Kidney epithelial cell (primary cell): ENCODE data around the gene SIPA1L3. TPM values are rescaled to one million over a fixed set of nuclear protein-coding genes. Genes with fewer than 3 reads are reported as not detected.

Source experiments
- DNase-seq: peaks from one replicate; pipeline ENCODE4 v3.0.0-alpha.2; 2010; ENCODE audit warnings: low read depth
- H3K27me3 ChIP-seq: 2 replicates; pipeline ENCODE4 v1.6.0; 2011; ENCODE audit warnings: low read length; ENCODE audit not compliant: control insufficient read depth, insufficient read depth
- H3K36me3 ChIP-seq: 2 replicates; pipeline ENCODE4 v1.5.1; 2011; ENCODE audit warnings: low read length; ENCODE audit not compliant: control insufficient read depth, insufficient read depth
- H3K4me3 ChIP-seq: 2 replicates; pipeline ENCODE4 v1.5.1; 2011; ENCODE audit warnings: low read depth, mild to moderate bottlenecking, control low read depth, low read length
- total RNA-seq: library from RNA; depleted of rRNA; stranded (reverse); fragments of >200 nt; gene quantifications from 2 replicates; pipeline ENCODE4 v1.2.3, GENCODE V29; 2015
- TF ChIP-seq, protein P1 (sequence below): IDR thresholded peaks from 2 replicates; pipeline ENCODE4 v1.5.1; 2011; ENCODE audit warnings: mild to moderate bottlenecking, moderate library complexity, low read length, control low read depth, inconsistent platforms; ENCODE audit not compliant: insufficient read depth, poor library complexity, severe bottlenecking

SIPA1L3 gene
- total RNA-seq, 1 donor from 2014 or later = 40.4 TPM

- TF ChIP-seq, protein P1, sequence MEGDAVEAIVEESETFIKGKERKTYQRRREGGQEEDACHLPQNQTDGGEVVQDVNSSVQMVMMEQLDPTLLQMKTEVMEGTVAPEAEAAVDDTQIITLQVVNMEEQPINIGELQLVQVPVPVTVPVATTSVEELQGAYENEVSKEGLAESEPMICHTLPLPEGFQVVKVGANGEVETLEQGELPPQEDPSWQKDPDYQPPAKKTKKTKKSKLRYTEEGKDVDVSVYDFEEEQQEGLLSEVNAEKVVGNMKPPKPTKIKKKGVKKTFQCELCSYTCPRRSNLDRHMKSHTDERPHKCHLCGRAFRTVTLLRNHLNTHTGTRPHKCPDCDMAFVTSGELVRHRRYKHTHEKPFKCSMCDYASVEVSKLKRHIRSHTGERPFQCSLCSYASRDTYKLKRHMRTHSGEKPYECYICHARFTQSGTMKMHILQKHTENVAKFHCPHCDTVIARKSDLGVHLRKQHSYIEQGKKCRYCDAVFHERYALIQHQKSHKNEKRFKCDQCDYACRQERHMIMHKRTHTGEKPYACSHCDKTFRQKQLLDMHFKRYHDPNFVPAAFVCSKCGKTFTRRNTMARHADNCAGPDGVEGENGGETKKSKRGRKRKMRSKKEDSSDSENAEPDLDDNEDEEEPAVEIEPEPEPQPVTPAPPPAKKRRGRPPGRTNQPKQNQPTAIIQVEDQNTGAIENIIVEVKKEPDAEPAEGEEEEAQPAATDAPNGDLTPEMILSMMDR = no peak
- H3K4me3 ChIP-seq = no peak overlapping the region
- no peaks in the 10 kb centered on the region for H3K36me3 ChIP-seq
- H3K27me3 ChIP-seq = no peaks in the 10 kb centered on the region
- DNase-seq = no peak
These were observed 82.0 kb downstream of the SIPA1L3 start for GRCh38 chr19:37988758-37989635.

GRCh38 chr19:37989855-37990254 is 82.8 kb downstream of the SIPA1L3 start:
- Histone ChIP-seq H3K27me3 (no peaks in the 10 kb centered on the region), H3K4me3 (no peak overlapping the region), H3K36me3 (no peaks in the 10 kb centered on the region)
- DNase-seq = no peak
- TF ChIP-seq, protein P1 = no peak

- H3K4me3 ChIP-seq = no peak overlapping the region
- no peaks in the 10 kb centered on the region for H3K36me3 ChIP-seq
- no peak for DNase-seq
- TF ChIP-seq, protein P1 = no peak
- no peaks in the 10 kb centered on the region for H3K27me3 ChIP-seq
These were observed 83.4 kb downstream of the SIPA1L3 start for GRCh38 chr19:37990362-37990761.

GRCh38 chr19:37991176-37991835 is 84.3 kb downstream of the SIPA1L3 start:
- no peaks in the 10 kb centered on the region for H3K36me3 ChIP-seq
- TF ChIP-seq, protein P1 = no peak
- DNase-seq = no peak
- H3K27me3 ChIP-seq = no peaks in the 10 kb centered on the region
- H3K4me3 ChIP-seq = no peak overlapping the region

DNA sequence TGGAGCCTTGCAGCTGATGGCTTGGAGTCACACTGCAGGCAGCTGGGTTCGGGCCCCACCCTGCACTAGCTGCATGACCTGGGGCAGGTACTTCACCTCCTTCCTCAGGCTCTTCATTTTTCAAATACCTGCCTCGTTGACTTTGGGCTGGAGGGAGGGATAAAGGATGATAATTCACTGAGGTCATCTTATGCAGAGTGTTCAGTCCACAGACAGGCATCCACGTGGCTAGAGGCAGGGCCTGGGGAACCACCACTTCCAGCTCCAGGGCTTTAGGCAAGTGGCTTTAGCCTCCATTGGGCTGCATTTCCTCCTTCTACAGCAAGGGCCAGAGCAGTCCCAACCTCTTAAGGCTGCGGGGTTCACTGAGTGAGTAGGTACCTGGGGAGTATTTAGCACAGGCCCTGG is 84.8 kb downstream of the SIPA1L3 start:
- TF ChIP-seq, protein P1 = no peak
- no peaks in the 10 kb centered on the region for H3K36me3 ChIP-seq
- DNase-seq = no peak
- H3K4me3 ChIP-seq = no peak overlapping the region
- no peaks in the 10 kb centered on the region for H3K27me3 ChIP-seq

DNA sequence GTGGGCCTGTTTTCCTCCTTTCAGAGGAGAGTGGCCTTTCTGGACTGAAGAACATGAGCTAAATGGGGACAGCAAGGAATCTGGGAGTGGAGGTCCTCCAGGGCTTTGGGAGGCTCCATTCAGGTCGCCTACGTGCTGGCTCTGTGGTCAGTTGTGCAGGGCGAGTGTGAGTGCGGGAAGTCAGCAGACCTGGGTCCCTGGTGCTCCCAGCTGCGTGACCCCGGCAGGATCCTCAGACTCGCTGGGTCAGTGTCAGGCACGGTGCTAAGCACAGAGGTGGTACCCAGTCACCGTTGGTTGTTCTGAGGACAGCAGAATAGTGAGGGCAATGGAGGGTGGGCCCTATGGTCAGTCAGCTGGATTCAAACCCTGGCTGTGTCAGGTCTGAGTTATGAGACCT is 85.8 kb downstream of the SIPA1L3 start:
- H3K4me3 ChIP-seq = no peak overlapping the region
- no peaks in the 10 kb centered on the region for H3K36me3 ChIP-seq
- TF ChIP-seq, protein P1 = no peak
- no peaks in the 10 kb centered on the region for H3K27me3 ChIP-seq
- DNase-seq = no peak
